SK-N-MC (cell line): ENCODE data around the gene FANK1.

ENCODE experiments used
- EZH2 ChIP-seq: fragments of 200-600 bp; sonication (generic); IDR thresholded peaks from one replicate; pipeline ENCODE4 v1.6.1; 2017; ENCODE audit warnings: antibody characterized with exemption
- FOXP2 ChIP-seq: optimal IDR thresholded peaks from 2 replicates; pipeline ENCODE3; 2011; ENCODE audit warnings: mild to moderate bottlenecking, moderate library complexity; ENCODE audit not compliant: insufficient read depth; ENCODE audit errors: extremely low read length, control extremely low read depth
- POLR2AphosphoS5 ChIP-seq: IDR thresholded peaks from 2 replicates; pipeline ENCODE4 v1.6.1; 2012; ENCODE audit warnings: mild to moderate bottlenecking, low read depth, low read length, borderline replicate concordance

DNA sequence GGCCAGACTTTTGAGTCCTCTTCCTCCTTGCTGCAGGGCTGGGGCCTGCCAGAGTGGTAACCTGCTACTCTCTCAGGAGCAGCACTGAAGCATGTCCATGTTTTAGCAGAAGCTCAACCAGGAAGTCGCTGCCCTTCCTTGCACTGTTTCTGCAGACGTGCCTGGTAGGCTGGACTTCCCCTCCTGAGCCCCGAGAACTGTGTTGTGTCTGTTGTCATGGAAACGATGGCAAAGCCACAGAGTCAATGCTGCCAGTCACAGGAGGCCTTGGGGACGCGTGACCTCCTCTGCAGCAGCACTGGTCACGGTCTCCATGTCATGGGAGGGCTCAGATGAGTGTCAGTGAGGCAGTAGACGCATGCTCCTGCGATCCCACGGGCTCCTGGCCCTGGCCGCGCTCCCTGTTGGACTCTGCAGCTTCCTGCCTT is 145.5 kb downstream of the FANK1 start:
- TF ChIP-seq EZH2 (no peak), POLR2AphosphoS5 (no peak), FOXP2 (no peak)
